B cell (primary cell): Measurements from ENCODE around the gene TSKS.

Source experiments
- EZH2 ChIP-seq: IDR thresholded peaks from 2 replicates; pipeline ENCODE4 v1.6.1; 2012; ENCODE audit warnings: borderline replicate concordance, low read depth, mild to moderate bottlenecking, moderate library complexity, low read length; ENCODE audit not compliant: insufficient read depth, poor library complexity, severe bottlenecking
- TF ChIP-seq, protein P1 (sequence below): fragments of 200-600 bp; IDR thresholded peaks from one replicate; pipeline ENCODE4 v1.8.0; 2022; ENCODE audit warnings: antibody characterized with exemption, mild to moderate bottlenecking

DNA sequence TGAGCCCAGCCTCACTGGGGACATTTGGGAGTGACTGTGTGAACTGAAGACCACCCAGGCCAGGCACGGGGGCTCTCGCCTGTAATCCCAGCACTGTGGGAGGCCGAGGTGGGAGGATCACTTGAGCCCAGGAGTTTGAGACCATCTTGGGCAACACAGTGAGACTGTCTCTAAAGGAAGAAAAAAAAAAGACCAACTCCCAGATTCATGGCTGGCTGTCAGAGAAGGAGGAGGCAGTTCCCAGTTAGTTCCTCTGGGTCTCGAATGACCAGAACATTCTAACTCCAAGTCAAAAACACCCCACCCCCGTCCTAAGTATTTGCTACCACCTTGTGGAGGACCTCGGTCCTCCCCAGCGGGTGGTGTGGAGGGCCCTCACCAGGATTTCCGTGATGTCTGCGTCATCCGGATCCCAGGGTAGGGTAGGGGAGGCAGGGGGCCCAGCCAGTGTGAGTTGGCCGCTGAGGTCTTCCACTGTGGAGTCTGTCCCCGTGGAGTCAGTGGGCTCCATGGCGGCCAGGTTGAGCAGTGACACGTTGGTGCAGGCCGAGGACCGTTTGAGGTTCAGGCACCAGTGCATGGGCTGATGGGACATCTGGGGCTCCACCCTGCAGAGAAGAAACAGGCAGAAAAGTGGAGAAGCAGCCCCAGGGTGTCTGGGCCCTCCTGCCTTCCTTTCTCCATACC, 1.3 kb downstream of the TSKS start:
- TF ChIP-seq, protein P1, sequence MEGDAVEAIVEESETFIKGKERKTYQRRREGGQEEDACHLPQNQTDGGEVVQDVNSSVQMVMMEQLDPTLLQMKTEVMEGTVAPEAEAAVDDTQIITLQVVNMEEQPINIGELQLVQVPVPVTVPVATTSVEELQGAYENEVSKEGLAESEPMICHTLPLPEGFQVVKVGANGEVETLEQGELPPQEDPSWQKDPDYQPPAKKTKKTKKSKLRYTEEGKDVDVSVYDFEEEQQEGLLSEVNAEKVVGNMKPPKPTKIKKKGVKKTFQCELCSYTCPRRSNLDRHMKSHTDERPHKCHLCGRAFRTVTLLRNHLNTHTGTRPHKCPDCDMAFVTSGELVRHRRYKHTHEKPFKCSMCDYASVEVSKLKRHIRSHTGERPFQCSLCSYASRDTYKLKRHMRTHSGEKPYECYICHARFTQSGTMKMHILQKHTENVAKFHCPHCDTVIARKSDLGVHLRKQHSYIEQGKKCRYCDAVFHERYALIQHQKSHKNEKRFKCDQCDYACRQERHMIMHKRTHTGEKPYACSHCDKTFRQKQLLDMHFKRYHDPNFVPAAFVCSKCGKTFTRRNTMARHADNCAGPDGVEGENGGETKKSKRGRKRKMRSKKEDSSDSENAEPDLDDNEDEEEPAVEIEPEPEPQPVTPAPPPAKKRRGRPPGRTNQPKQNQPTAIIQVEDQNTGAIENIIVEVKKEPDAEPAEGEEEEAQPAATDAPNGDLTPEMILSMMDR, result no peak
- no peak for TF ChIP-seq EZH2
